Calu3 (cell line): ENCODE measurements around the gene BPIFA1. TPM values are rescaled to one million over a fixed set of nuclear protein-coding genes. Genes with fewer than 3 reads are reported as not detected.

Source experiments
- BruUV-seq: library from RNA; stranded (reverse); fragments of 400-500 nt; replicated peaks from 2 replicates; lab custom pipeline; 2021; lab: Mats Ljungman, UMichigan
- CTCF ChIA-PET: fragments of 300-600 bp; sonication (Branson Sonifier 250); formaldehyde crosslinking; loops from one replicate; lab custom pipeline; 2022; ENCODE audit warnings: antibody characterized with exemption; lab: Charles Lee
- DNase-seq: peaks from one replicate; pipeline ENCODE4 v3.0.0; 2022
- H3K27ac Mint-ChIP-seq: one replicate; pipeline ENCODE4 v1.8.0; 2022; ENCODE audit warnings: mixed read lengths; ENCODE audit not compliant: unreplicated experiment
- H3K27me3 Mint-ChIP-seq: one replicate; pipeline ENCODE4 v1.8.0; 2022; ENCODE audit warnings: mixed read lengths; ENCODE audit not compliant: unreplicated experiment
- H3K36me3 Mint-ChIP-seq: one replicate; pipeline ENCODE4 v1.8.0; 2022; ENCODE audit warnings: mild to moderate bottlenecking, moderate library complexity, mixed read lengths; ENCODE audit not compliant: insufficient read depth, unreplicated experiment
- H3K4me1 Mint-ChIP-seq: one replicate; pipeline ENCODE4 v1.8.0; 2022; ENCODE audit warnings: mild to moderate bottlenecking, low read depth, mixed read lengths; ENCODE audit not compliant: unreplicated experiment
- H3K4me3 Mint-ChIP-seq: one replicate; pipeline ENCODE4 v1.8.0; 2022; ENCODE audit warnings: mild to moderate bottlenecking, low read depth, moderate library complexity, mixed read lengths; ENCODE audit not compliant: unreplicated experiment
- H3K9me3 Mint-ChIP-seq: one replicate; pipeline ENCODE4 v1.8.0; 2022; ENCODE audit warnings: low read depth, mixed read lengths; ENCODE audit not compliant: unreplicated experiment
- CTCF ChIP-seq: fragments of 200-600 bp; IDR thresholded peaks from one replicate; pipeline ENCODE4 v1.8.0; 2022; ENCODE audit warnings: antibody characterized with exemption; ENCODE audit not compliant: unreplicated experiment
- intact Hi-C: fragments of 100-400 bp; cut with micrococcal nuclease; formaldehyde crosslinking; loops from one replicate; pipeline ENCODE4 v1.10.0; 2022; ENCODE audit not compliant: unreplicated experiment
- total RNA-seq: library from RNA; stranded (reverse); gene quantifications from 2 replicates; pipeline ENCODE4 v1.2.3, GENCODE V29; 2022

Gene BPIFA1
- total RNA-seq, 1 experiment from 2014 or later, result not detected

DNA sequence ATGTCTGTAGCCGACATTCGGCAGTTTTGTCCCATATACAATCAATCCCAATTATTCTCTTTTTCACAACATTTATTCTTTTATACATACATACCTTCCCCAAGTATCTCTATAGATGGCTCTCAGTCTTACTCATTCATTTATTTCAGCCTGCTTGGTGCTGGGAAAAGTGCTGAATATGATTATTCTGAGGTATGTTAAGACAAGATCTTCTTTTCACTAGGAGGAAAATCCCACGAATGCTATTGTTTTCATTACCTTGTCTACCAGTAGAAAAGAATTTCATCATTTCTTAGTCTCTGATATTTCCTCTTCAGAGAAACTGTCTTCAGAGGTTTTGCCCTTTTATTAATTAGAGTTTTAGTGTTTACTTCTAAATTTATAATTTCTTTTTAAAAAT is 32.4 kb upstream of the BPIFA1 start:
- Mint-ChIP-seq H3K4me1 (no peaks in the 10 kb centered on the region), H3K9me3 (no peaks in the 10 kb centered on the region), H3K36me3 (no peaks in the 10 kb centered on the region), H3K27ac (no peak overlapping the region), H3K4me3 (no peak overlapping the region), H3K27me3 (peaks cover 92% of the 10 kb centered on the region)
- no TSS peak for BruUV-seq
- CTCF ChIA-PET, result no interaction called here
- no peak for TF ChIP-seq CTCF
- intact Hi-C loops, result no loop called here
- no peak for DNase-seq

DNA sequence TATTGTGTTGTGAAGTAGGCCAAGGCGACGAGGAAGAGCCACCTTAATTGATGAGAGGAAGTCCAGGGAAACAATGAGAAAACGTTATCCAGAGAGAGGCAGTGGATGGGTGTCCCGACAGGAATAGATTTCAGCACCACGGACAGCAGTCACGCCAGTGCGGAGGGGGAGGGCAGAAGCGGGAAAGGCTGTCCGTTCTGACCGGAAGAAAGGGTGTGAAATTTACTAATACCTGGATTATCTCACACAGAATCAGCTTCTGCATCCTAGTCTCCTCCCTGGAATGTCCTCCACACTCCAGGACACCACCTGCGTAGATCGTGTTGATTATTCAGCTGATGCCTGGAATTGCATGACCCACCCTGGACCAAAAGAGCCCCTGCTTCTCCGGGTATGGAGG is 26.0 kb upstream of the BPIFA1 start:
- Mint-ChIP-seq H3K9me3 (no peaks in the 10 kb centered on the region), H3K27me3 (peaks cover 99% of the 10 kb centered on the region), H3K36me3 (no peaks in the 10 kb centered on the region), H3K4me3 (no peak overlapping the region), H3K27ac (no peak overlapping the region), H3K4me1 (peaks cover 8% of the 10 kb centered on the region)
- no TSS peak for BruUV-seq
- TF ChIP-seq CTCF, result no peak
- intact Hi-C loops, result loop anchor here (2.0 kb wide), 1 partner anchor 307 kb away; no protein-coding TSS in a partner anchor
- CTCF ChIA-PET, result interaction anchor here (1.2 kb wide), 1 partner anchor 114 kb away, joined by 3 read pairs; no protein-coding TSS in a partner anchor
- peak; percentile 89 for DNase-seq

- no TSS peak for BruUV-seq
- H3K9me3 Mint-ChIP-seq, result no peaks in the 10 kb centered on the region
Observed at GRCh38 chr20:33210371-33210770, 25.4 kb upstream of the BPIFA1 start.

DNA sequence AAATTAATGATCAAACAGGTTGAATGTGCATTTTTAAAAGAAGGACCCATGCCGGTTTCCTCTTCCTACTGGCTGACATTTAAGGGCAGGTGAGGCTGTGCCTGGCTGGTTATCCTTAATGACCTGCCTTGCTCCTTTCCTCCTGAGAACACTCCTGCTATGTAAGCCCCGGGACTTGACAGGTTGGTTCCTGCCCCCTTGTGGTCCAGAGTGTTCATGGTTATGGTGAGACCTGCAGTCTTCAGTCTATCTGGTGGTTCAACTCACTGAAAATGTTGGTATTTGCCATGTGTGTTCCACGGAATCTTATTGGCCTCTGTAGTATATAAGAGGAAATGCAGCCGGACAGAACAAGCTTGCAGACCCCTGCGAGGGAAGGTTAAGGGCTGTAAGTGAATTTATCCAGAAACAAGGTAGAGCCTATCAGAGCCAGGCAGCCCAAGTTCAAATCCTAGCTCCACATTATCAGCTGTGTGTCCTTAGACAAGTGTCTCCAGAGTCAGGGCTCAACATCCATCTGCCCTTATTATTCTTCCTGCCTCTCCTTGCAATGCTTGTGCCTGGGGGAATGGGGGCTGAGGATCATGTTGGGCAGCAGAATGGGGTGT is 23.9 kb upstream of the BPIFA1 start:
- CTCF ChIA-PET, result interaction anchor here (0.6 to 3.0 kb wide), 5 partner anchors 15 to 116 kb away, joined by 3 to 21 read pairs (median 8); no protein-coding TSS in a partner anchor
- BruUV-seq, result no TSS peak
- Mint-ChIP-seq H3K4me1 (peaks cover 8% of the 10 kb centered on the region), H3K9me3 (no peaks in the 10 kb centered on the region), H3K36me3 (no peaks in the 10 kb centered on the region), H3K4me3 (no peak overlapping the region), H3K27ac (no peak overlapping the region), H3K27me3 (peaks cover 100% of the 10 kb centered on the region)
- intact Hi-C loops, result loop anchor here (1.0 to 2.0 kb wide), 3 partner anchors 87 to 309 kb away; no protein-coding TSS in a partner anchor
- peak; percentile 72 for TF ChIP-seq CTCF
- DNase-seq, result peak; percentile 85

More at GRCh38 chr20:33210371-33210770, 25.4 kb upstream of the BPIFA1 start:
- peaks cover 8% of the 10 kb centered on the region for H3K4me1 Mint-ChIP-seq
- H3K27ac Mint-ChIP-seq, result no peak overlapping the region
- peaks cover 99% of the 10 kb centered on the region for H3K27me3 Mint-ChIP-seq
- no peak overlapping the region for H3K4me3 Mint-ChIP-seq
- CTCF ChIA-PET, result interaction anchor here (0.7 kb wide), 2 partner anchors 13 to 990 kb away, joined by 3 to 11 read pairs; no protein-coding TSS in a partner anchor
- intact Hi-C loops, result loop anchor here (2.0 kb wide), 1 partner anchor 308 kb away; no protein-coding TSS in a partner anchor
- no peak for TF ChIP-seq CTCF
- no peaks in the 10 kb centered on the region for H3K36me3 Mint-ChIP-seq
- DNase-seq, result no peak
